ENCODE results near the gene HMG20A.

HMG20A gene

GRCh38 chr15:77525907-77526594 lies 105.4 kb downstream of the HMG20A start:
- no peak for DNase-seq

- no peak for DNase-seq
Measured at GRCh38 chr15:77526595-77527163, 106.0 kb downstream of the HMG20A start.

- DNase-seq: no peak
Measured at GRCh38 chr15:77527164-77527778, 106.6 kb downstream of the HMG20A start.

- DNase-seq: no peak
Measured at GRCh38 chr15:77527831-77528231, 107.1 kb downstream of the HMG20A start.

- no peak for DNase-seq
Measured at GRCh38 chr15:77528290-77528967, 107.7 kb downstream of the HMG20A start.

GRCh38 chr15:77528968-77529319 lies 108.3 kb downstream of the HMG20A start:
- no peak for DNase-seq

- DNase-seq: no peak
Measured at GRCh38 chr15:77529394-77530159, 108.9 kb downstream of the HMG20A start.

GRCh38 chr15:77530576-77530975 lies 109.9 kb downstream of the HMG20A start:
- DNase-seq: no peak

GRCh38 chr15:77531191-77532000 lies 110.7 kb downstream of the HMG20A start:
- no peak for DNase-seq

- no peak for DNase-seq
Measured at GRCh38 chr15:77532067-77532710, 111.5 kb downstream of the HMG20A start.

GRCh38 chr15:77532846-77533245 lies 112.2 kb downstream of the HMG20A start:
- no peak for DNase-seq

GRCh38 chr15:77533578-77534430 lies 113.1 kb downstream of the HMG20A start:
- DNase-seq: no peak
